ENCODE data around the gene PPP2R2B.

- TF ChIP-seq CTCF (IDR thresholded peaks at IDR 0.05) (no peak), POLR2A (IDR thresholded peaks at IDR 0.05) (no peak)
These were observed 9.9 kb upstream of the PPP2R2B start for GRCh38 chr5:146888351-146888978.

All from Peyer's patch (tissue), 4 donors.